GM18520 (cell line): ENCODE data around the gene TBC1D22B.

Experiments used
- ATAC-seq: cut with Tn5 transposase; IDR thresholded peaks from one replicate; pipeline ENCODE4 v1.9.1; 2021; ENCODE audit not compliant: unreplicated experiment

The TBC1D22B gene, protein sequence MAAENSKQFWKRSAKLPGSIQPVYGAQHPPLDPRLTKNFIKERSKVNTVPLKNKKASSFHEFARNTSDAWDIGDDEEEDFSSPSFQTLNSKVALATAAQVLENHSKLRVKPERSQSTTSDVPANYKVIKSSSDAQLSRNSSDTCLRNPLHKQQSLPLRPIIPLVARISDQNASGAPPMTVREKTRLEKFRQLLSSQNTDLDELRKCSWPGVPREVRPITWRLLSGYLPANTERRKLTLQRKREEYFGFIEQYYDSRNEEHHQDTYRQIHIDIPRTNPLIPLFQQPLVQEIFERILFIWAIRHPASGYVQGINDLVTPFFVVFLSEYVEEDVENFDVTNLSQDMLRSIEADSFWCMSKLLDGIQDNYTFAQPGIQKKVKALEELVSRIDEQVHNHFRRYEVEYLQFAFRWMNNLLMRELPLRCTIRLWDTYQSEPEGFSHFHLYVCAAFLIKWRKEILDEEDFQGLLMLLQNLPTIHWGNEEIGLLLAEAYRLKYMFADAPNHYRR

DNA sequence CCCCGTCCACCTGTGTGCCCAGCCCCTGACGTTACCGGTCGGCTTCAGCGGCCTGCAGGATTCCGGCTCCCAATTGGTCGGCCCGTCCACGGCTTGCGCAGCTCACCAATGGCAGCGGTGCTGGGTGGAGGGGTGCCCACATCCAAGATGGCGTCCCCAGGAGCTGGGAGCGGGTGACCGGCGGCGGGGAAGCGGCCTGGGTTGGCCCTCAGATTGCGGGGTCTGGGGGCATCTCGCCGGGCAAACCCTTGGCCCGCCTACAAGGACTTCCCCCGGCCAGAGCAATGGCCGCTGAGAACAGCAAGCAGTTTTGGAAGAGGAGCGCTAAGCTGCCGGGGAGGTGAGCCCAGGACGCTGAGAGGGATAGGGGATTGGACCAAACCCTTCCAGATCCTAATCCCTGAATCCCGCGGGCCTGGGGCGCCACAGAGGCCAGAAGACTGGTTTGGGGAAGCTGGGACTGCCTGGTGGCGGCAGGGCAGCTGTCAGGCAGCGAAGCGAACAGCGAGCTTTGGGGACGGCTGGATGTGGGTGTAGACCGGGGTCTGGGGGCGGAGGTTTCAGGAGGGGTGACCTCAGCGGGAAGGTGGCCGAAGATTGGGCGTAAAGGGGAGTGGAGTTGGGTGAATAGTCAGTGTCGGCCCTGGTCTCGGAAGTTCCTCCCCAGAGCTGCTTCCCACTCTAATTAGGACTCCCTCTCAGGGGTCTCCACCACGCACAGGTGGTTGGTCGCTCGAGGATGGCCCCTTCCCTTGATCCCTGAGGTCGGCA is at the start of gene TBC1D22B, which contains the start of gene TMEM217:
TBC1D22B (plus strand) TSS at position 139 of the 771 bp plus-strand sequence; CDS start at position 285, 146 bp downstream.
TMEM217 (minus strand) TSS at position 511 of the 771 bp plus-strand sequence. CDS start 39,114 bp downstream, outside the sequence.
- ATAC-seq, result peak; percentile 98

DNA sequence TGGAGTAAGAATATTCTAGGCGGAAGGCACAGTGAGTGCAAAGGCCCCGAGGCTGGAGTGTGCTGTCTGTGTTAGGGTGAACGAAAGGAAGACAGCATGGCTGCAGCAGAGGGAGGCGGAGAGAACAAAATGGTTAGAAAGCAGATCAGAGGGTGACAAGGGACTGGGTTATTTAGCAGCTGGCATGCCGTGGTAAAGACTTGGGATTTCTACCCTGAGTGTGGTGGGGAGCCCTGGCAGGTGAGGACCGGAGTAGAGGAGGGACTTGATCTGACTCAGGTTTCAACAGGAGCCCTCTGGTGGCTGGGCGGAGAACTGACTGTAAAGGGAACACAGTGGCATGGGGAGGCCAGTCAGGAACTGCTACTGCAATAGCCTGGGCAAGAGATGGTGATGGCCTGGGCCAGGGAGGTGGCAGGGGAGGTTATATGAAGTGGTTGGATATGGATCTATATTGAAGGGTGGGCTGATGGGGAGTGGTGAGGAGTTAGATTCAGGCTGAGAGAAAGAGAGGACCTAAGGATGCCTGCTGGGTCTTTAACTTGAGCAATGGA is 49.6 kb upstream of the TBC1D22B start:
- no peak for ATAC-seq

DNA sequence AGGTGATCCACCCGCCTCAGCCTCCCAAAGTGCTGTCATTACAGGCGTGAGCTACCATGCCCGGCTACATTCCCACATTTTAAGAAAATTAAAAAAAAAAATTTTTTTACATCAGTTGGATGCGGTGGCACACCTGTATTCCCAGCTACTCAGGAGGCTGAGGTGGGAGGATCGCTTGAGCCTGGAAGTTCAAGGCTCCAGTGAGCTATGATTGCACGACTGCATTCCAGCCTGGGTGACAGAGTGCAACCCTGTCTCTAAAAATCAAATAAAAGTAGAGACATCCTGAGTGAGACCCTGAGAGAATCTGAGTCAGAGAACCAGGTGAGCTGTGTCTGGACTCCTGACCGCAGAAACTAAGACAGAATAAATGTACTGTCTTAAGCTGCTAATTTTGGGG is 48.8 kb upstream of the TBC1D22B start:
- ATAC-seq, result no peak

DNA sequence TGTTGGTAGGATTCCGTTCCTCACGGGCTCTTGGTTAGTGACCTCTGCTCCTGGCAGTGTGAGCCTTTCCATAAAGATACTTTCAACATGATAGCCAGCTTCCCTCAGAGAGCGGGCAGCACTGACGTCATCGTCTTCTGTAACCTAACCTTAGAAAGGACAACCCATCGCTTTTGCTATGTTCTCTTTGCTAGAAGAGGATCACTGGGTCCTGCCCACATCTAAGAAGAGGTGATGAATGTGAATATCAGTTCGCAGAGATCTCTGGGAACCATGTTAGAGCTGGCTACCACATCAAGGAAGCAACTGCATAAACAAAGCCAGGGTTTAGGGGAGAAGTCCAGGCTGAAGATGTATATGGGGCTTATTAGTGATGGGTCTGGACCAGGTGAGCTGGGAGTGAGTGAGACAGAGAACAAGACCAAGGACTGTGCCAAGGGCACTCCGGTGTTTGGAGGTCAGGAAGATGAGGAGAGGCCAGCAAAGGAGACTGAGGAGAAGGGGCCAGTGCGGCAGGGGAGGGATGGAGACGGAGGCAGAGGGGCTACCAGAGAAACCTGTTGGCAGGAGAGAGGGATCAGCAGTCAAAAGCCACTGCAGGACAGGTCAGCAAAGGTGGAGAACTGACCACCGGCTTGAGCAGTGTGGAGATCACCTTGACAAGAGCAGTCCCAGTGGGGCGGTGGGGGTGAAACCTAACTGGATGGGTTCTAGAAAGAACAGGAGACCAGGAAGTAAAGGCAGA is 47.9 kb upstream of the TBC1D22B start:
- ATAC-seq, result no peak

DNA sequence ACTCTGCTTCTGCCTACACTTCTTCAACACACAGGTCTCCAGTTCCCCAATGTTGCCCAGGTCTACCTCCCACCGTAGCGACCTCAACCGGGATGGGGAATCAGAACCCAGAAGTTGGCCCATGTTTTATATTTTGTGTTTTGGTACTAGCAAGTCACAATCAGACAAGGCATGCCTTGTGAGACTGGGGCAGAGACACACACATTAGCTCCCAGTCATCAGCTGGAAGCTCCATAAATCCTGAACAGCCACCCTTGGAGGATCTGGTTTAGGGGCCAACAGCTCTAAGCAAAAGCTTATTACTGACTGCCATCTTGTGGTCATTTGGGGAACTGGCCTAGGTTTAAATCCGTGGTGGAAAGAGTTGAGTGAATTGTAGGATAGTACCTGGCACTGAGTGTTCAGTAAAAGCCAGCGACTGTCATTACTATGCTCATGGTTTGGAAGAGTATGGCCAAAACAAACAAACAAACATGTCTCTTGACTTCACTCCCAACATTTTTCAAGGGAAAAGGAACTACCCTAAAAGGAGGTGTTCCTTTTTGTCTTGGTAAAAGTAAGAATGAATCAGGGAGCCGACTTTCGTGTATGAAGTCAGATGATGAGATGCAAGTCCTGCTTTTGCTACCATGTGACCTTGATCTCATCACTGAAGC is 47.1 kb upstream of the TBC1D22B start:
- ATAC-seq, result no peak

DNA sequence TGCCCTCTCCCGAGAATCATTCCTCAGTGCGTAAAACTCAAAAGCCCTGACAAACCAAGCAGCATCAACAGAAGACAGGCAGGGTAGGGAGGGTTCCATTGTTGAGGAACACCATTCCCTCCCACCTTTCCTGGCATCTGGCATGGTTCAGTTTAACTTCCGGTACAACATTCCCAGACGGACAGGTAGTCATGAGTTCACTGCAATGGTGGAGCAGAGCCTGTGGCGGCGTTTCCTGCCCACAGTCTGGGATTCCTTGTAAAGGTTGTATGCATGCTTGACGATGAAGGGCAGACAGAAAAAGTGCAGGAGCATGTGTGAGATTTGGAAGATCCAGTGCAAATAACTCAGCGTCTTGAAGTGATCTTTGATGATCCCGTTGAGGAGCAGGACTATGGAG is 45.3 kb upstream of the TBC1D22B start:
- no peak for ATAC-seq

DNA sequence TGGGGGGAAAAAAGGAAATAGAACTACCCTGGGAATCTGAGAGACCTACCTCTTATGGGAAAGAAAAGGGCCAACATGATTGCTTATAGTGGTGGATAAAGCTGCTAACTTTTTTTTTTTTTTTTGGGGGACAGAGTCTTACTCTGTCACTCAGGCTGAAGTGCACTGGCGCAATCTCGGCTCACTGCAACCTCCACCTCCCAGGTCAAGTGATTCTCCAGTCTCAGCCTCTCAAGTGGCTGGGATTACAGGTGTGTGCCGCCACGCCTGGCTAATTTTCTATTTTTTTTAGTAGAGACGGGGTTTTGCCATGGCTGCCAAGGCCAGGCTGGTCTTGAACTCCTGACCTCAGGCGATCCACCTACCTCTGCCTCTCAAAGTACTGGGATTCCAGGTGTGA is 39.5 kb upstream of the TBC1D22B start:
- ATAC-seq, result no peak

DNA sequence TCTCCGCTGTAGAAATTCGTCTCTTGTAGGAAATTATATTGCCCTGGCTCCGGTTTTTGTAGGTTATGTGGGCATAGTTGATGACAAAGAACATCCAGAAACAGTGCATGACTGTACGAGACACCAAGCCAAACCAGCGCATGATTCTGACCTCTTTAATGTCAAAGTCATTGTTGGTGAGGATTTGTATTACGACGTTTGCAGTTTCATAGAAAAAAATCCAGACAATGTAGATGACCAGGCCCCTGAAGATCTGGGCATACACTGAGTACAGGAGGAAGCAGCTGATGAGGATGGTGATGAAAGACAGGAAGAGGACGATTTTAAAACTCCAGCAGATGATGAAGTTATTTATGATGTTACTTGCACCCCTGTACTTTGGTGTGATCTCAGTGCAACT is 39.1 kb upstream of the TBC1D22B start:
- ATAC-seq, result no peak

DNA sequence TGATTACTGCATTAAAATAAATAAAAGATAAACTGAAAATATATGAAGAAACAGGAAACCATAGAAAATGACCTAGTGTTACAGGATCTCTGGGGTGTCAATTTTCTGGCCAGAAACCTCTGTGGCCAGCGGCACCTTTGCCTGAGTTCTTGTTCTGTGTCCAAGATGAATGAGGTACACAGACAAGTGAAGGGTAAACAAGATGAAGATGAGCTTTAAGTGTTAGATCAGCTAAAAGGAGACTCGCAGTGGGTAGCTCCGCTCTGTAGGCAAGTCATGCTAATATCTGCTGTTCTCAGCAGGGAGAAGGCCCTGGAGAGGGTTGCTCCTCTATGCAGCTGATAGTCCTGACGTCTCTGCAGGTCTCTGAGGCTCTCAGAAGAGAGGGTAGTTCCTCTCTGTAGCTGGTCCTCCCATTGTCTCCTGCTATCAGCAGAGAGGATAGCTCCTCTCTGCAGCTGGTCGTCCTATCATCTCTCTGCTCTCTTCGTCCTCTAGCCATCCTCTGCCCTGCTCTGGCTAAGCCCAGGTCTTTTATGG is 35.9 kb upstream of the TBC1D22B start:
- no peak for ATAC-seq

DNA sequence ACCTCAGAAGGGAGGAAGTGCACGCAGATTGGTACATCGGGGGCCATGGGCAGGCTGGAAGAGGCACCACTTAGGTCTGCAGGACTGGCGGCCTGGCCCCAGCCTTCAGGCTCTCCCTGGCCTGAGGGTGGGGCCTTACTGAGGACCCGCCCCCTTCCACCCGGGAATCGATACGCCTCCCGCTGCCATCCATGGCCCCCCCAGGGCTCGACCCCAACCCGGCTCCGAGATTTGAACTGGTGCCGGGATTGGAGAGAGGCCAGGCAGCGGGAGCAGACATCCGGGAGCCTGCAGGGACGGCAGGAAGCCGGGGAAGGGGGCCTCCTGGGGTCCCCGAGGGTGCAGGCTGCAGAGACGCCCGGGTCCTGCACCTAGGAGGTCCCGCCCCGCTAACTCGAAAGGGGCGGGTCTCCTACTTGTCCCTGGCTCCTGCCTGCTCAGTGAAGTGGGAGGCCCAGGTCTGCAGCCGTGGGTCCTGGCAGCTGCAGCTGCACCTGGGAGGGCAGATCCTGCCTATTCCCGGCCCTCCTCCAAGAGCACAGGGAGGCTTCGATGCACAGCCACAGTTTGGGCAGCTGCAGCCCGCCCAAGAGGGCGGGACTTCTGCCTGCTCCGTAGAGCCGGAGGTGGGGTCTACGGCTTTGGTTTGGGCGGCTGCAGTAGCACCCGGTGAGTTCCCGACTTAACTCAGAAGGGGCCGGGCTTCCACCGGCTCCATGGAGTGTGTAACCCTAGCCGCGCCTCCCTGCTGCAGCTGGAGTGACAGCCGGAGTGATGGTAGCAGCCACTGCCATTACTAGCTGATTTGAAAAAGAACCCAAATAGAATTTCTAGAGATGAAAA is 35.2 kb upstream of the TBC1D22B start:
- peak; percentile 77 for ATAC-seq

DNA sequence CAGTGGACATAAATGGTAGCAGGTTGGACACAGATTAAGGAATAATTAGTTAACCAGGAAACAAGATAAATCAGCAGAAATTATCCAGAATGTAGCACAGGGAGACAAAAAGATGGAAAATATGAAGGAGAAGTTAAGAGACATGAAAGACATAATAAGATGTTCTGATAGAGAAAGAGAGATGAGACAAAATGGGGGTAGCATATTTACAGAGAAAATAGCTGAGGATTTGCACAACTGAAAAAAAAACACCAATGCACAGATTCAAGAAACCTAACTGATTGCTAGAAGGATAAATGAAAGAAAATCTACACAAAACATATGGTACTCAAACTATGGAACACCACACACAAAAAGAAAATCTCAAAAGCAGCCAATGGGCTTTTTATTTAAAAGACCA is 34.6 kb upstream of the TBC1D22B start:
- no peak for ATAC-seq

DNA sequence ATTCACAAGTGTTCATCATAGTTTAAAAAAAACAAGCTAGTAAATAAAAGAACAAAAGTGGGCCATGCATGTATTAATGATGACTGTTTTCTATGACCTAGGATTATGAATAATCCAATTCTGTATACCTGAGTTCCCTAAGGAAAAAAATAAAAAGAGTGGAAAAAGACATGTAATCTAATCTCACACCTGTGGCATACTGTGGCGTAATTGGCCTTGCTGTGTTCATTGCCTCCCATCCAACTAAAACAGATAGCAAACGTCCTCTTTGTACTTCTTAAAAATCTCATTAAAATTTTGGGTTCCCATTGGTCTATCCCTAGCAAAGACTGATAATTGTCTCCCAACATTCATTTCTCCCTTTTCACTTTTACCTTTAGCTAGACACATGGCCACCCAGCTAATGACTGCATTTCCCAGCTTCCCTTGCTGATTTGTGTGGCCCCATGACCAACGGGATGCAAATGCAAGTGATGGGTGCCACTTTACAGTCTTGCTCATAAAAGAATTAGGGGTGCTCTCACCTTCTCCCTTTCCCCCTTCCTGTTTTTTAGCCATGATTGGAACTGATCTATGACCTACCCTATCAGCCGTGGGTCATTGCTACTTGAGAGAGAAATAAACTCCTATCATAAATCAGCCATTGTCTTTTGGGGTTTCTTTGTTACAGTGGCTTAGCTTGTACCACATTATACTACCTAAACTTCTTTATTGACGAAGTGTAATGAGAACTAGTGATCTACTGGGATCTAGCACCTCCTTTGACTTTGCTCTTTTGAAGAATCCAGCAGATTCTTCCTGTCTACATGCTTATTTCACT is 32.0 kb upstream of the TBC1D22B start:
- ATAC-seq, result no peak

DNA sequence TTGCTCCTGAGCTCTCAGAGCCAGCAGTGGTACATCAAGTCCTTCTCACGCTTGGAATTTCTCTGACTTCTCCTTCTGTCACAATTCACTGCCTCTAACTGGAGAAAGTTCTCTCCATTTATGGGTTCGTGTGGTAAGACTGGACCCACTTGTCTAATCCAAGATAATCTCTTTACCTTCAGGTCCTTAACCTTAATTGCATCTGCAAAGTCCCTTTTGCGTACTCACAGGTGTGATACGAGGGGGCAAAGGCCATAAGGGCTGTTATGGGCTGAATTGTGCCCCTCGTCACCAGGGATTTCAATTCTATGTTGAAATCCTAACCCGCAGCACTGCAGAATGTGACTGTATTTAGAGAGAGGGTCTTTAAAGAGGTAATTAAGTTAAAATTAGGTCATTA is 27.5 kb upstream of the TBC1D22B start:
- ATAC-seq, result no peak

DNA sequence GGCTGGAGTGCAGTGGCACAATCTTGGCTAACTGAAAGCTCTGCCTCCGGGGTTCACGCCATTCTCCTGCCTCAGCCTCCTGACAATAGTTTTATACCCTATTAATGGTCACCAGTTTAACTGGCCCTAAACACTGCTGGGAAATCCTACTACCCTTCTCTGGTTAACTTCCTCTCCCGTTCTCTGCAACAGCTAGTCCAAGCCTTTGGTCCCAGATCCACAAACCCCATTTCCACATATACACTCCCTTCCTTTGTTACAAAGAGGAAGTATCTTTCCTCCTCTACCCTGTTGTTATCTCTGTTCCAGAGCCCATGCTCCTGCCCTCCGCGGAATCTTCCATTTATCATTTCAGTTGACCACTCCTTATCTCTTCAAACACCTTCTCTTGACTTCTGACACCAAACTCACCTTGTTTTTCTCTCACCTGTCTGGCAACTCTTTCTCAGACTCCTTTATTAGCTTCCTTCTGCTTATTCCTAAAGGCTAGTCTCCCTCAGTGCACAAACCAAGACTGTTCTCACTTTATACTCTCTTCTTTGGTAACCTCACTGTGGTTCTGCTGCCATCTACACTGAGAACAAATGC is 25.0 kb upstream of the TBC1D22B start:
- ATAC-seq, result no peak

DNA sequence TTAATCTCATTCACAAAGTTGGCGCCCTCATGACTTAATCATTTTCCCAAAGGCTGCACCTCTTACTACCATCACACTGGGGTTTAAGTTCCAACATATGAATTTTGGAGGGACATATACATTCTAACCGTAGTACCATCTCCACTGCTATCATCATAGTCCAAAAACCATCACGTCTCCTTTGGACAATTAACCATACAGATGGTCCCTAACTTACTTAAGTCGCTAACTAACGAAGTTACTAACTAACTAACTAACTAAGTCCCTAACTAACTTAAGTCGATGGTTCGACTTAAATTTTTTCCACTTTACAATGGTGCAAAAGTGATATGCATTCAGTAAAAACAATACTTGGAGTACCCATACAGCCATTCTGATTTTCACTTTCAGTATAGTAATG is 24.0 kb upstream of the TBC1D22B start:
- no peak for ATAC-seq

DNA sequence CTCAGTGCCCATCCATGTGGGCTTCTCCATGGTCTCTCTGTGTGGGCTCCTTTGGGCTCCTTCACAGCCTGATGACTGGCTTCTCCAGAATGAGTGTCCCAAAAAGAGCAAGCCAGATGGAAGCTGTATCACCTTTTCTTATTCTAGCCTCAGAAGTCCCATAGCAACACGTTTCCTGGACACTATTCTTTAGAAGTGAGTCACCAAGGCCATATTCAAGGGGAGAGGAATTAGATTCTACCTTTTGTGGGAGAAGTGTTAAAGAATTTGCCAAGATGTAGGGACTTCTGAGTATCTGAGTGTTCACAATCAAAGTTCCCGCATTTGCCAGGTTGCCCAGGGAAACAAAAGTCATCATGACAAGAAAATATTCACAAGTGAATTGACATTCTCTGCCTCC is 20.7 kb upstream of the TBC1D22B start:
- no peak for ATAC-seq

DNA sequence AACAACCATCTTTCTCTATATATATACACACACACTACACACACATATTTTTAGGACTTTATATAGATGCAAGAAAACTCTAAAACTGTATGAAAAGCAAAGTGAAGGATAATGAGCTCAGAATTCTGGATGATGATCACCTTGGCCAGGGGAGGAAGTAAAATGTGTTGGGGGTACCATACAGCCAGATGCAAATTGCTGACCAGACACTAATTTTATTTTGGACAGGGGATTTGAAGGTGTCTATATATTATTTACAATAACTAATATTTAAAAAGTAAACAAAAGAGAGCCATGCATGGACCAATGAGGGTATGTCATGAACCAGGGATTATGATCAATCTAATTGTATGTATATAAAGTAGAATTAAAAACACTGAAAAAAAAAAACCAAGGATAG is 19.8 kb upstream of the TBC1D22B start:
- ATAC-seq, result no peak

DNA sequence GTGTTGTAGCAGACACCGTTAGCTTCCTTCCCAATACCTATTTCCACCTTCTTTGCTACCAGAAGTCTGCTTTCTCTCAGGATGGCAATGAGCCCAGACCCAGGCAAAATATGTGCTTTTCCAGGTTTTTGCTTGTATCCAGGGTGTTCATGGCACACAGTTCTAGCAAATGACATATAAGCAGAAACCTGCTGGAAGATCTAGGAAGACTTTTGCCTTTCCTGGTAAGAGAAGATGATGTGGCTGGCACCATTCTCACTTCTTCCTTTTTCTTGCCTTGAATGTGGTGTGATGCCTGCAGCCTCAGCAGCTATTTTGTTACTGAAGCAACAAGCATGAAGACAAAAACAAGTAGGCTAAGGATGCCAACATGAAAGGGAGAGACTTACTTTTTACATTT is 19.2 kb upstream of the TBC1D22B start:
- no peak for ATAC-seq
